ENCODE data around the gene GJD4.

DNA sequence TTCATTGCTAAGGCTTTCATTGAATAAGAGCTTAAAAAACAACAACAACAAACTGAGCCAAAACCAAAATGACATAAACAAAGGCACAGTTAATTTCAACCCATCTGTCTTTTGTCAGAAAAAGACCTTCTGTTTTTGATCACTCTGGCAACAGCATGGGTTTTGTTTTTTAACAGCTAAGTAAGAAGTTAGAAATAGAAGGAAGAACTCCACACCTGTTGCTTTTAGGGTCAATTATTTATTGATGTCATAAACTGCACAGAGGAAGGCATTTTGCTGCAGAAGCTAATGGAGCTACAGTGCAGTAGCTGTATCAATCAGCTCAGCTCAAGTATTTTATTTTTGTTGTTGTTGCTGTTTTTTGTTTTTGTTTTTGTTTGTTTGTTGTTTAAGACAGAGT, 16.3 kb upstream of the GJD4 start:
- no peak for TF ChIP-seq CTCF (conservative IDR thresholded peaks at IDR 0.05; ENCODE audit: low read depth, low read length)
- no peak for TF ChIP-seq MAFK (IDR thresholded peaks at IDR 0.05; ENCODE audit: low read depth, low read length)
- TF ChIP-seq CEBPB (IDR thresholded peaks at IDR 0.05; ENCODE audit: low read depth, low read length), result no peak
- no peak for TF ChIP-seq POLR2A (IDR thresholded peaks at IDR 0.05; ENCODE audit: low read depth, low read length)
- no peak for TF ChIP-seq SMC3 (IDR thresholded peaks at IDR 0.05; ENCODE audit: low read depth, low read length)
- TF ChIP-seq RCOR1 (IDR thresholded peaks at IDR 0.05; ENCODE audit: insufficient replicate concordance, low read length), result no peak
- no peak for TF ChIP-seq RAD21 (IDR thresholded peaks at IDR 0.05; ENCODE audit: low read length)
- no peak for TF ChIP-seq USF2 (IDR thresholded peaks at IDR 0.05; ENCODE audit: low read depth, low read length)
- no peak for TF ChIP-seq RFX5 (IDR thresholded peaks at IDR 0.05; ENCODE audit: low read depth, low read length)
- no peak for TF ChIP-seq NFE2L2 (IDR thresholded peaks at IDR 0.05; ENCODE audit: low read depth, low read length)
- no peak for TF ChIP-seq CHD1 (IDR thresholded peaks at IDR 0.05; ENCODE audit: low read depth, low read length)
- no peak for TF ChIP-seq MXI1 (IDR thresholded peaks at IDR 0.05; ENCODE audit: borderline replicate concordance, low read depth, low read length)
- TF ChIP-seq BHLHE40 (IDR thresholded peaks at IDR 0.05; ENCODE audit: low read depth, low read length), result no peak
- no peak for TF ChIP-seq FOS (IDR thresholded peaks at IDR 0.05; ENCODE audit: low read depth, low read length)
